ENCODE measurements around the gene BACH2.
"Not testable (repeated sequence)": the region's sequence is repeated elsewhere in the genome, so short reads cannot be mapped to it uniquely, and the experiment has no call there.

BACH2 gene

DNA sequence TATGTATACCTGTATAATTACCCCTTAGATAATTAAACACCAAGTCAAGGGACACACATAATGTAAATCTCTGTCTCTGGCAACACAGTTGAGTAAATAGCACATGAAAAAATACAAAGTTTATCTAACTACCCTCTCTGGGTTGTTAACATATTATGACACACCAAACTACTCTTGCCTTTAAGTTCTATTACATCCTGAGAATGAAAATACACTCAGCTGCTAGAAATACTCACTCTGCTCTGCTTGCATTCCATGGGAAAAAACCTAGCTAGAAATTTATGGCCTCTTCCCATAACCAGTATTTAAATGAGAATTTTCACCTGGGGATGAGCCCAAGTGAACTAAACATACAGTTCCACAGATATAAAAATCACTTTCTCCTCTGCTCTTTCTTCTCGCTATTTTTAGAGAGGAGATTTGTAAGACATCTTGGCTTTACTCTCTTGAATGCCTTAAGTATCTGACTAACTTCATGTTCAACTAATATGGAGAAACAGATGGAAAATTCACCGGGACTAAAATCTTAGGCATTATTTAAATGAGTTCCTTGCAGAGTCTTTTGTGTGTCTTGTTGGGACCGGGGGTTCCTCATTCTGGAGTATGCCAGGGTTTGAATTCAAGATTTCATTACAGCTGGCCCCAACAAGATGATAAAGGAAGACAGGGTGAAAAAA is 261.5 kb downstream of the BACH2 start:
- Mint-ChIP-seq H3K9me3 (no peaks in the 10 kb centered on the region), H3K4me1 (peaks cover 29 to 47% of the 10 kb centered on the region in 2 donors)

DNA sequence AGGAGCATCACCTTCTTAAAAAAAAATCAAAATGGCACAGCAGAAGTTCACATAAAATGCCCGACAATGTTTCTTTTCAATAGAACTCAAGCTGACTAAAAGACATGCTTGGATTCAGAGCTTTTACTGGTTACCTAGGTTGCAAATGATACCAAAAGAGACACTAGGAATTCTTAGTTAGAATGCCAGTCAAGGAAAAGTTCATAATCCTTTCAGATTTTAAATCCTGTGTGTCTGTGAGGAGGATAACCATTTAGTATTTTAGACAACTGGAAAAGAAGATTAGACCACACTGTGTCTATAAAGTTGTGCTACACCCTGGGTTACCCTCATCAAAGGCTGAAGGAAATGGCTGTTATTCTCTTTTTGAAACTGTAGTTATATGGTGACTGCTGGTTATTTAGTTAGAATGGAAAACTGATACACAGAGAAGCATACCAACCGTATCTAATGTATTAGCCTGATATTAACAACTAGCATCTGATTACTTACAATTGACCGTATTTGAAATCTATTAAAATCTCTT is 262.8 kb downstream of the BACH2 start:
- no peaks in the 10 kb centered on the region for H3K27me3 Mint-ChIP-seq
- no peak for ATAC-seq (replicated peaks)
- no peak overlapping the region for H3K4me3 Mint-ChIP-seq
- DNase-seq: no peak
- H3K4me1 Mint-ChIP-seq: peaks cover 41 to 53% of the 10 kb centered on the region in 2 donors
- H3K27ac Mint-ChIP-seq: peak overlapping the region; percentile 31
- H3K9me3 Mint-ChIP-seq: no peaks in the 10 kb centered on the region
- peaks cover 56 to 68% of the 10 kb centered on the region in 2 donors for H3K36me3 Mint-ChIP-seq

More for the DNA sequence above, 261.5 kb downstream of the BACH2 start:
- ATAC-seq (replicated peaks) (no peak), DNase-seq (no peak)
- H3K27me3 Mint-ChIP-seq: no peaks in the 10 kb centered on the region
- peaks cover 52 to 64% of the 10 kb centered on the region in 2 donors for H3K36me3 Mint-ChIP-seq
- no peak overlapping the region for H3K4me3 Mint-ChIP-seq
- peak overlapping the region; percentile 92 for H3K27ac Mint-ChIP-seq

DNA sequence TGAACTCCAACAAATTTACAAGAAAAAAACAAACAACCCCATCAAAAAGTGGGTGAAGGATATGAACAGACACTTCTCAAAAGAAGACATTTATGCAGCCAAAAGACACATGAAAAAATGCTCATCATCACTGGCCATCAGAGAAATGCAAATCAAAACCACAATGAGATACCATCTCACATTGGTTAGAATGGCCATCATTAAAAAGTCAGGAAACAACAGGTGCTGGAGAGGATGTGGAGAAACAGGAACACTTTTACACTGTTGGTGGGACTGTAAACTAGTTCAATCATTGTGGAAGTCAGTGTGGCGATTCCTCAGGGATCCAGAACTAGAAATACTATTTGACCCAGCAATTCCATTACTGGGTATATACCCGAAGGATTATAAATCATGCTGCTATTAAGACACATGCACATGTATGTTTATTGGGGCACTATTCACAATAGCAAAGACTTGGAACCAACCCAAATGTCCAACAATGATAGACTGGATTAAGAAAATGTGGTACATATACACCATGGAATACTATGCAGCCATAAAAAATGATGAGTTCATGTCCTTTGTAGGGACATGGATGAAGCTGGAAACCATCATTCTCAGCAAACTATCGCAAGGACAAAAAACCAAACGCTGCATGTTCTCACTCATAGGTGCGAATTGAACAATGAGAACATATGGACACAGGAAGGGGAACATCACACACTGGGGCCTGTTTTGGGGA is 264.0 kb downstream of the BACH2 start:
- not testable (repeated sequence) for H3K4me3 Mint-ChIP-seq; H3K27me3 Mint-ChIP-seq; DNase-seq; H3K9me3 Mint-ChIP-seq; ATAC-seq (replicated peaks); H3K27ac Mint-ChIP-seq
- H3K4me1 Mint-ChIP-seq: peaks cover 44 to 55% of the 10 kb centered on the region in 2 donors
- H3K36me3 Mint-ChIP-seq: peaks cover 54 to 66% of the 10 kb centered on the region in 2 donors

DNA sequence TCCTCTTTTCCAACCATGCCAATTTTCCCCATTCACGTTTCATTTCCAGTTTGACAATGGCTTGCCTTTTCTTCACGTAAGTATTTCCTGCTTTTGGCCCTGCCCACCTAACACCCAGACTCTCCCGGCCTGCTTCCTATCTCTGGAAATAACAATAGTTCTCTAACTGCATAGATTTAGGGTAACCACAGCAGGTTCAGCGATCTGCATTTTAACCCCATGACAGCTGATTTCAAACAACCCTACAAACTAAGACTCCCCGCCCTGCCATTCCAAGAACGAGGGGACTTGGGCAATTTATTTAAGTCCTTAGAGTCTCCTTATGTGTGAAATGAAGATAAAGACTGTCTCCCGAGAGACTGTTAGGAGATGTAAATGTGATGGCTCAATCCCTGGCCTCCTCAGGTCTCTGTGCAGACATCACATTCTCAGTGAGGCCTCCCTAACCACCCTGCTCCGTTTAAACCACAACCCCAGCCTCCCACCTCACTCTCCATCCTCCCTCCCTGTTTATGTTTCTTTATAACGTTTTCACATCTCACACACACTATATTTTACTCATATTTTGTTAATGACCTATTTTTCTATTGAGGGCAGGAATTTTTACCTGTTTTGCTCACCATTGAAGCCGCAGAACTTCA is 267.5 kb downstream of the BACH2 start:
- Mint-ChIP-seq H3K9me3 (no peaks in the 10 kb centered on the region), H3K4me1 (peaks cover 55 to 63% of the 10 kb centered on the region in 2 donors), H3K4me3 (peak overlapping the region in 1 of 2 donors; percentile 53), H3K36me3 (peaks cover 48 to 65% of the 10 kb centered on the region in 2 donors), H3K27ac (peak overlapping the region; percentile 92), H3K27me3 (no peaks in the 10 kb centered on the region)
- DNase-seq (no peak), ATAC-seq (replicated peaks) (no peak)

DNA sequence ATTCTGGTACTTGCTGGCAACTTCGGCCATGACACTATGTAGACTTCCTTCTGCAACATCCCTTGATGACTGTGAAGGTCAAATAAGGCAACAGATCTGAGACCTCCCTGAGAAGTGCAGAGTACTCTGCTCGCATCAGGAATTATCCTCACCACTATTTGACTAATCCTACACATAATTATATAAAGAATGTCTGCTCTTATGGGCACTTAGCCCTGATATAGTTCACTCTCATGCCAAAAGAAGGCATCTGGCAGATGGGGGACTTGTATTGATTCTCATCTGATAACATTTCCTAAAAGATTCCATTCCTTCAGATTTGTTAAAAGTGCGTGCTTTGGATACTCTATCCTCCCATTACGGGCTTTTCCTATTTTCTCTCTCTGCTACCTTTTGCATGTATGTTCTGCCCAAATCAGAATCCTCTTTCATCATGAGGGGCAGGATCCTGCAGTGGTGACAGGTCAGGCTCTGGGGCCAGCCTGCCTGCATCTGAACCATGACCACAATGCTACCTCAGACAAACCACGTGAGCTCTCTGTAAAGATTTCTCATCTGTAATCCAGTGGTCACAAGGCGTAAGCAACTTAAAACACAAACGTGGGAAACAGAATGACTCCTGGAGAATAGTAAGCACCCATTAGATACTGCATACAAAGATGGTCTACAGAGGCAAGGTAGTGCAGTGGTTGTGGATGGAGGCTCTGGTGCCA is 268.4 kb downstream of the BACH2 start:
- ATAC-seq (replicated peaks) (peak; percentile 17 to 53), DNase-seq (no peak)
- no peaks in the 10 kb centered on the region for H3K9me3 Mint-ChIP-seq
- H3K27ac Mint-ChIP-seq: peak overlapping the region; percentile 92
- peaks cover 50 to 69% of the 10 kb centered on the region in 2 donors for H3K36me3 Mint-ChIP-seq
- no peaks in the 10 kb centered on the region for H3K27me3 Mint-ChIP-seq
- peaks cover 59 to 72% of the 10 kb centered on the region in 2 donors for H3K4me1 Mint-ChIP-seq
- peak overlapping the region; percentile 5 to 23 for H3K4me3 Mint-ChIP-seq

DNA sequence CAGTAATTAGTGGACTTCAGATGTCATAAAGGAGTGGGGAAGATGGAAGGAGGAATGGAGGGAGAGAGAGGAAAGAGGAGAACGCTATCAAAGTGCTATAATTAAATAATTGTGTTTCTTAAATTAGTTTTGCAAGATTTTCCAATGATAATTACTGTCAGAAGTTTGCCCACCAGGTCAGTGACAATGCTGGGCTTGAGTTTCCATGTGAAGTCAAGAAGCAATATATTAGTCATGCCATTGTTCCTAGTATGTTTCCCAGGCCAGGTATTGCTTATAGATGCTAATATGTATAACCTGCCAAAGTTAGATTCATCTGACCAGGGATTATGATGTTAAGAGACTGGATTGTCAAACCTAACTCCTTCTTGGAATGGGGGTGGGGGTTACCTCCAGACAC is 270.4 kb downstream of the BACH2 start:
- H3K9me3 Mint-ChIP-seq: no peaks in the 10 kb centered on the region
- peaks cover 52 to 73% of the 10 kb centered on the region in 2 donors for H3K36me3 Mint-ChIP-seq
- H3K4me1 Mint-ChIP-seq: peaks cover 66 to 86% of the 10 kb centered on the region in 2 donors
- H3K27ac Mint-ChIP-seq: peak overlapping the region; percentile 93
- peak in 1 of 2 donors; percentile 32 for ATAC-seq (replicated peaks)
- H3K27me3 Mint-ChIP-seq: no peaks in the 10 kb centered on the region
- peak overlapping the region; percentile 57 to 76 for H3K4me3 Mint-ChIP-seq
- no peak for DNase-seq

DNA sequence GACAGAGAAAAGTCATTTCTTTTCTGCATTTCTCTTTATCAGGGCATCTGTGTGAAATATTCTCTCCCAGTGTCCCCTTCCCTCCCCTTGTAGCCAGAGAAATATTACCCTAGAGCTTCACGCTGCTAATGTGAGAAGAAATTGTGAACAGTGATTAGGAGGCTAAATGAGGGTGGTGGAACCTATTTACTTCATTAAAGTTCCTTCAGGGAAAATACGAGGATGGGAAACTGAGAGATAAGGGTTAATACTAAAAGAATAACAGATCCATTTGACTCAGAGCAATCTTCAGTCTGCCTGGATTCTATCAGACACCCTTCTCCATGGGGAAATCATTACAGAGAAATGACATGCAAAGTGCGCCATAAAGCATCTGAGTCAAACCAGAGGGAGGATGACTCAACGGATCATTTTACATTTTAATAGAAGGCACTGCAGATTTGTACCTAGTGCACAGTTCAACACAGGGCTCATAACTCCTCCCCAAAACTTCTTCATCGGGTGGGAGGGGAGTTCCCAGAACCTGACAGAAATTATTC is 271.1 kb downstream of the BACH2 start:
- Mint-ChIP-seq H3K27me3 (no peaks in the 10 kb centered on the region), H3K9me3 (peaks cover 0 to under 1% of the 10 kb centered on the region in 2 donors), H3K4me3 (peak overlapping the region; percentile 57 to 76), H3K27ac (peak overlapping the region; percentile 93), H3K4me1 (peaks cover 69 to 92% of the 10 kb centered on the region in 2 donors), H3K36me3 (peaks cover 57 to 78% of the 10 kb centered on the region in 2 donors)
- ATAC-seq (replicated peaks): peak; percentile 94 to 96
- peak; percentile 56 for DNase-seq

DNA sequence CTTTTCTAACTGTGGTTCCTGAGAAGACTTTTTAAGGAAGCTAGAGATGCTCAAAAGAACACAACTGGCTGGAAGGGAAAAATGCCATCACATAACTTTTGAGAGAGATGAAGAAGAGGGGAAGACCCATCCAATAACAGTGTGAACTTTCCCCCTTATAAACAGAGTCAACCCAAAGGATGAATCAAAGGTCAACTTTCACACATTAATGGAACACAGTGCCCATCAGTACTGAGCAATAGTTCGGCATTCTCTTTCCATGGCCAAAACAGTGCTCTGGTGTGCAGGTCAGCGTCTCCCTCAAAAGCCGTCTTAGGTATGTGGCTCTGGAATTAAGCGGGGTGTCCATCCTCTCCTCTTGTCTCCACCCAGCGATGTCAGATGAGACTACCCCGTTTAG is 272.0 kb downstream of the BACH2 start:
- peak overlapping the region; percentile 93 for H3K27ac Mint-ChIP-seq
- H3K4me1 Mint-ChIP-seq: peaks cover 65 to 92% of the 10 kb centered on the region in 2 donors
- peak overlapping the region; percentile 0 to 70 for H3K4me3 Mint-ChIP-seq
- ATAC-seq (replicated peaks): no peak
- H3K27me3 Mint-ChIP-seq: no peaks in the 10 kb centered on the region
- peaks cover 52 to 74% of the 10 kb centered on the region in 2 donors for H3K36me3 Mint-ChIP-seq
- no peak for DNase-seq
- H3K9me3 Mint-ChIP-seq: peaks cover 0 to 1% of the 10 kb centered on the region in 2 donors

DNA sequence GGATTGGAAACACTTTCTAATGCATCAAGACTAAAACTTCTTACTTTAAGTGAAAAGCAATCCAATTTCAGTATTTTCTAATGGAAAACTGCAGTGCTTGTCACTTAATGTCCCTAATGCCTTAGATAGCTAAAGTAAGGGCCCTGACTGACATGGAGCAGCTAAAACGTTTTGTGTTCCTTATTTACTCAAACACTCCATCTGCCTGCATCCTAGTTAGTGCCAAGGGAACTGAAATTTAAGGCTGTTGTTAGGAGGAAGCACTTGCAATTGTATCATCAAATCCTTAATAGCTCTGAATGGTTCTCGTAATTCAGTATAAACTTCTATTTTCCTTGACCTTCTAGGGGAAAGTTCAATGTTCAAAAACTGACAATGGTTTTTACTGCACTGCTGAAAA is 274.9 kb downstream of the BACH2 start:
- Mint-ChIP-seq H3K9me3 (peaks cover 4 to 5% of the 10 kb centered on the region in 2 donors), H3K4me3 (no peak overlapping the region), H3K36me3 (peaks cover 51 to 76% of the 10 kb centered on the region in 2 donors), H3K27ac (no peak overlapping the region), H3K27me3 (no peaks in the 10 kb centered on the region), H3K4me1 (peaks cover 58 to 89% of the 10 kb centered on the region in 2 donors)
- DNase-seq (no peak), ATAC-seq (replicated peaks) (no peak)

DNA sequence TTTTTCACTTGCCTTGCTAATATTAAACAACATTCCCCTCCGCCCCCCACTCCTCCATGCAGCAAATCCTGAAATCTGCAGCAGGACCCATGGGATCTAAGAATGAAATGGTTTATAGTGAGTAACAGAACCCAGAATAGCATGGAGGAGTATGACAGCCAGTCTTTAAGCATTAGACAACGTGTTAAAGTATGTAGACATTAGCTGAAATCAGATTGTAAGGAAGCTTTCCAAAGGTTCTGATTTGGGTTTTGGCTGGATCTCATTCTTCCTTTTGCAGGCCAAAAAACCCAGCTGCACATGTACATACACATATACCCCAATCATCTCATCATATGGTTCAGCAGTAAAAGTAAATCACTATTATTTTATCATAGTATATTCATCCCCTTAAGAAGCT is 275.9 kb downstream of the BACH2 start:
- ATAC-seq (replicated peaks): no peak
- no peak overlapping the region for H3K4me3 Mint-ChIP-seq
- DNase-seq: no peak
- H3K36me3 Mint-ChIP-seq: peaks cover 58 to 80% of the 10 kb centered on the region in 2 donors
- no peaks in the 10 kb centered on the region for H3K27me3 Mint-ChIP-seq
- H3K4me1 Mint-ChIP-seq: peaks cover 52 to 87% of the 10 kb centered on the region in 2 donors
- no peak overlapping the region for H3K27ac Mint-ChIP-seq
- H3K9me3 Mint-ChIP-seq: peaks cover 5 to 6% of the 10 kb centered on the region in 2 donors

DNA sequence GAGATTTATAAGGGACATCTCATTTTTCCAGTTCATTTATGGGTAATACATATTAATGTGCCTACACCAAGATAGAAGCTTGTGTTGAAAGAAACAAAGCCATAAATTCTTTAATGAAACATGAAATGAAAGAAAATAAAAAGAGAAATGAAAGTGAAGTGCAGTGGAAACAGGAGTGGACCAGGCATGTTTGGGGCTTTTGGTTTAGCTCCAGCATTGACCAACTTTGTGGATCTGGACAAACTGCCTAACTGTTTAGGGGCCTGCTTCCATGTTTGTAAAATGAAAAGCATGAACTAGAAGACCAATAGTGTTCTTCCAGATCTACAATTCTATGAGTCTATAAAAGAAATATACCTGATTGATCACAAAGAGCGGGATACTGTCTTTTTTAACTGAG is 277.4 kb downstream of the BACH2 start:
- peaks cover 38 to 72% of the 10 kb centered on the region in 2 donors for H3K4me1 Mint-ChIP-seq
- peaks cover 5 to 6% of the 10 kb centered on the region in 2 donors for H3K9me3 Mint-ChIP-seq
- H3K36me3 Mint-ChIP-seq: peaks cover 47 to 73% of the 10 kb centered on the region in 2 donors
- peak overlapping the region; percentile 87 for H3K27ac Mint-ChIP-seq
- peak; percentile 63 to 73 for ATAC-seq (replicated peaks)
- H3K27me3 Mint-ChIP-seq: no peaks in the 10 kb centered on the region
- no peak for DNase-seq
- H3K4me3 Mint-ChIP-seq: peak overlapping the region in 1 of 2 donors; percentile 6

DNA sequence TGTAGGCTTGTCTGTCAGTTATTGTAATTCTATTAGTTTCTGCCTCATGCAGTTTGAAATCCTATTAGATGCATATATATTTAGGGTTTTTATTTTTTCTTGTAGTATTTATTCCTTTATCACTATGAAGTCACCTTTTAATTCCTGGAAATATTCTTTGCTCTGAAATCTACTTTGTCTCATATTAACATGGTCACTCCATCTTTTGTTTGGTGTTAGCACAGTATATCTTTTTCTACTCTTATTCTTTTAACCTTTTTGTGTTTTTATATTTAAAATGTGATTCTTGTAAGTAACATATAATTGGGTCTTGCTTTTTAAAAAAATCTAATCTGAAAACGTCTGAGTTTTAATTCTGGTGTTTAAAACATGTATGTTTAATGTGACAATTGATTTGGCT is 280.8 kb downstream of the BACH2 start:
- Mint-ChIP-seq H3K36me3 (peaks cover 45 to 68% of the 10 kb centered on the region in 2 donors), H3K27ac (no peak overlapping the region), H3K4me1 (peaks cover 31 to 68% of the 10 kb centered on the region in 2 donors)

DNA sequence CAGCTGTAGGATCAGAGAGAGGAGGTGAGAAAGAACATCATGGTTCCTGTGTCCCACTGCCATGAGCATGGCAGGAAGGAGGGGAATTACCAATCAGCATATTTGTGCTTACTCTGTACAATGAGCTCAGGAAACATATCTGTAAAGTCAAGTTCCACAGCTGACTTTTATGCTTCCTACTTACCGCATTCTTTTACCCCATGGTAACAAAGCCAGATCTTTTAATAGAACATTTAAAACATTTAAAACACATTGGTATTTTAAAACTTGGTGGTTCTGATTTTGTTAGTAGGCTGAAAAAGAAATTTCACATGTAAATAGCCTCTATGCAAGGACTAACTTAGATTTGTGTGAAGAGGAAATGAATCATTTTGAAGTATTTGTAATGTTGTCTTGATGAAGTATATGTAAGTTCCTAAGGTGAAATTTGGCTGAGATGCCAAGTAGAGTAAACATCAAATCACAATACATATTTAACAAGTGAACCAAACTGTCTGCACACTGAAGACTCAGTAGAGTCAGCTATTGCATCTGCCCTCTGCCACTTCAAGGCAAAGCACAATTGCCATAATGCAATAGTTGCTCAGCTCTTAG is 287.6 kb downstream of the BACH2 start:
- peak; percentile 75 for ATAC-seq (replicated peaks)
- Mint-ChIP-seq H3K9me3 (peaks cover 0 to 3% of the 10 kb centered on the region in 2 donors), H3K27ac (peak overlapping the region; percentile 81), H3K36me3 (peaks cover 50 to 60% of the 10 kb centered on the region in 2 donors), H3K4me1 (peaks cover 23 to 60% of the 10 kb centered on the region in 2 donors), H3K27me3 (no peaks in the 10 kb centered on the region), H3K4me3 (peak overlapping the region; percentile 26 to 34)
- DNase-seq: no peak

More for the DNA sequence above, 280.8 kb downstream of the BACH2 start:
- Mint-ChIP-seq H3K27me3 (no peaks in the 10 kb centered on the region), H3K4me3 (no peak overlapping the region), H3K9me3 (peaks cover 5 to 6% of the 10 kb centered on the region in 2 donors)
- DNase-seq (no peak), ATAC-seq (replicated peaks) (no peak)

All from stimulated activated naive B cell treated with anti-CD40 and anti-IgM and Interleukin-4, amounts not matched to agents 10 μg/mL and 1 μg/mL and 100 μg/mL, for 72 hours (primary cell).